ENCODE results near the gene CAMK2G.

CAMK2G gene

GRCh38 chr10:73909540-73910115 lies 35.3 kb upstream of the CAMK2G start:
- Histone ChIP-seq H3K9ac (ENCODE audit: low read length) (no peak overlapping the region), H3K9me2 (ENCODE audit: low read depth, low read length) (no peaks in the 10 kb centered on the region), H3K4me3 (ENCODE audit: low read depth, low read length, poor library complexity, severe bottlenecking) (no peak overlapping the region), H3F3A (ENCODE audit: insufficient read depth, low read length) (no peaks in the 10 kb centered on the region), H3K36me3 (ENCODE audit: insufficient read depth, low read length) (no peaks in the 10 kb centered on the region), H3K79me2 (ENCODE audit: insufficient read depth, low read length) (no peaks in the 10 kb centered on the region), H4K20me1 (ENCODE audit: insufficient read depth, low read length) (no peaks in the 10 kb centered on the region), H3K27ac (ENCODE audit: low read depth, low read length, poor library complexity, severe bottlenecking) (no peak overlapping the region), H3K27me3 (ENCODE audit: insufficient read depth, low read length) (no peaks in the 10 kb centered on the region), H2AFZ (ENCODE audit: low read length) (no peak overlapping the region), H3K4me1 (ENCODE audit: insufficient read depth, low read length, severe bottlenecking) (peaks cover 20% of the 10 kb centered on the region), H3K4me2 (ENCODE audit: low read length) (no peak overlapping the region), H3K9me3 (ENCODE audit: low read length) (no peaks in the 10 kb centered on the region)
- TF ChIP-seq CTCF (IDR thresholded peaks at IDR 0.05; ENCODE audit: low read length) (no peak), EZH2 (IDR thresholded peaks at IDR 0.05; ENCODE audit: borderline replicate concordance, low read length) (no peak)

GRCh38 chr10:73908853-73909539 lies 34.6 kb upstream of the CAMK2G start:
- H4K20me1 ChIP-seq (ENCODE audit: insufficient read depth, low read length): no peaks in the 10 kb centered on the region
- no peak overlapping the region for H2AFZ ChIP-seq (ENCODE audit: low read length)
- H3K4me1 ChIP-seq (ENCODE audit: insufficient read depth, low read length, severe bottlenecking): peaks cover 20% of the 10 kb centered on the region
- H3K27ac ChIP-seq (ENCODE audit: low read depth, low read length, poor library complexity, severe bottlenecking): no peak overlapping the region
- H3K36me3 ChIP-seq (ENCODE audit: insufficient read depth, low read length): no peaks in the 10 kb centered on the region
- TF ChIP-seq CTCF (IDR thresholded peaks at IDR 0.05; ENCODE audit: low read length): no peak
- TF ChIP-seq EZH2 (IDR thresholded peaks at IDR 0.05; ENCODE audit: borderline replicate concordance, low read length): no peak
- no peak overlapping the region for H3K9ac ChIP-seq (ENCODE audit: low read length)
- H3K9me3 ChIP-seq (ENCODE audit: low read length): no peaks in the 10 kb centered on the region
- H3K79me2 ChIP-seq (ENCODE audit: insufficient read depth, low read length): no peaks in the 10 kb centered on the region
- H3F3A ChIP-seq (ENCODE audit: insufficient read depth, low read length): no peaks in the 10 kb centered on the region
- H3K27me3 ChIP-seq (ENCODE audit: insufficient read depth, low read length): no peaks in the 10 kb centered on the region
- H3K9me2 ChIP-seq (ENCODE audit: low read depth, low read length): no peaks in the 10 kb centered on the region
- H3K4me3 ChIP-seq (ENCODE audit: low read depth, low read length, poor library complexity, severe bottlenecking): peak overlapping the region; percentile 33
- H3K4me2 ChIP-seq (ENCODE audit: low read length): peak overlapping the region; percentile 56

- no peaks in the 10 kb centered on the region for H3K27me3 ChIP-seq (ENCODE audit: insufficient read depth, low read length)
- H4K20me1 ChIP-seq (ENCODE audit: insufficient read depth, low read length): no peaks in the 10 kb centered on the region
- H3K9ac ChIP-seq (ENCODE audit: low read length): no peak overlapping the region
- no peak for TF ChIP-seq CTCF (IDR thresholded peaks at IDR 0.05; ENCODE audit: low read length)
- no peak for TF ChIP-seq EZH2 (IDR thresholded peaks at IDR 0.05; ENCODE audit: borderline replicate concordance, low read length)
- no peak overlapping the region for H2AFZ ChIP-seq (ENCODE audit: low read length)
- H3K4me1 ChIP-seq (ENCODE audit: insufficient read depth, low read length, severe bottlenecking): peaks cover 20% of the 10 kb centered on the region
- H3K27ac ChIP-seq (ENCODE audit: low read depth, low read length, poor library complexity, severe bottlenecking): no peak overlapping the region
- no peaks in the 10 kb centered on the region for H3K79me2 ChIP-seq (ENCODE audit: insufficient read depth, low read length)
- no peaks in the 10 kb centered on the region for H3F3A ChIP-seq (ENCODE audit: insufficient read depth, low read length)
- peak overlapping the region; percentile 56; the same call in 1 of the 2 replicates for H3K4me2 ChIP-seq (ENCODE audit: low read length)
- H3K4me3 ChIP-seq (ENCODE audit: low read depth, low read length, poor library complexity, severe bottlenecking): no peak overlapping the region
- no peaks in the 10 kb centered on the region for H3K9me3 ChIP-seq (ENCODE audit: low read length)
- no peaks in the 10 kb centered on the region for H3K36me3 ChIP-seq (ENCODE audit: insufficient read depth, low read length)
- no peaks in the 10 kb centered on the region for H3K9me2 ChIP-seq (ENCODE audit: low read depth, low read length)
Observed at GRCh38 chr10:73907841-73908517, 33.6 kb upstream of the CAMK2G start.
